OCI-LY3 (cell line): ENCODE results near the gene MPV17L2.

ENCODE experiments used
- H2AFZ ChIP-seq: fragments of 200-600, 300-600 bp; shearing (Covaris generic); 2 replicates; pipeline ENCODE4 v1.6.0; 2014; ENCODE audit warnings: antibody characterized with exemption, low read depth, low read length
- H3K27ac ChIP-seq: fragments of 200-600, 300-600 bp; sonication (generic); 2 replicates; pipeline ENCODE4 v1.5.1; 2014; ENCODE audit warnings: mild to moderate bottlenecking, low read length, moderate library complexity, mixed read lengths
- H3K27me3 ChIP-seq: fragments of 200-600, 300-600 bp; sonication (generic); 2 replicates; pipeline ENCODE4 v1.6.1; 2014; ENCODE audit warnings: low read depth, low read length, mixed read lengths
- H3K36me3 ChIP-seq: fragments of 200-600, 300-600 bp; sonication (generic); replicated peaks from 2 replicates; pipeline ENCODE3; 2014; ENCODE audit warnings: low read depth, low read length, mixed read lengths
- H3K4me1 ChIP-seq: fragments of 300-600, 200-600 bp; sonication (generic); 2 replicates; pipeline ENCODE4 v1.6.1; 2014; ENCODE audit warnings: low read length, mixed read lengths
- H3K4me2 ChIP-seq: fragments of 200-600, 300-600 bp; sonication (generic); 2 replicates; pipeline ENCODE4 v1.6.1; 2014; ENCODE audit warnings: low read length, mixed read lengths
- H3K4me3 ChIP-seq: fragments of 300-600, 200-600 bp; sonication (generic); 2 replicates; pipeline ENCODE4 v1.5.1; 2014; ENCODE audit warnings: antibody characterized with exemption, mild to moderate bottlenecking, low read length, moderate library complexity
- H3K79me2 ChIP-seq: fragments of 300-600, 200-600 bp; shearing (Covaris generic); 2 replicates; pipeline ENCODE4 v1.6.1; 2014; ENCODE audit warnings: mild to moderate bottlenecking, low read length, mixed read lengths
- H3K9ac ChIP-seq: fragments of 300-600, 200-600 bp; shearing (Covaris generic); 2 replicates; pipeline ENCODE4 v1.6.0; 2014; ENCODE audit warnings: mild to moderate bottlenecking, low read length, moderate library complexity
- H3K9me3 ChIP-seq: fragments of 200-600, 300-600 bp; shearing (Covaris generic); 2 replicates; pipeline ENCODE4 v1.6.1; 2014; ENCODE audit warnings: low read length, mixed read lengths; ENCODE audit not compliant: insufficient read depth
- H4K20me1 ChIP-seq: fragments of 200-600, 300-600 bp; sonication (generic); 2 replicates; pipeline ENCODE4 v1.6.1; 2016; ENCODE audit warnings: low read length, mixed read lengths; ENCODE audit not compliant: insufficient read depth
- CTCF ChIP-seq: fragments of 200-600, 300-600 bp; sonication (generic); IDR thresholded peaks from 2 replicates; pipeline ENCODE4 v1.5.1; 2014; ENCODE audit warnings: antibody characterized with exemption, low read length, low read depth
- EZH2phosphoT487 ChIP-seq: fragments of 200-600 bp; shearing (Covaris generic); IDR thresholded peaks from 2 replicates; pipeline ENCODE4 v1.6.1; 2018; ENCODE audit warnings: antibody characterized with exemption, mixed run types, low read depth

Gene MPV17L2

DNA sequence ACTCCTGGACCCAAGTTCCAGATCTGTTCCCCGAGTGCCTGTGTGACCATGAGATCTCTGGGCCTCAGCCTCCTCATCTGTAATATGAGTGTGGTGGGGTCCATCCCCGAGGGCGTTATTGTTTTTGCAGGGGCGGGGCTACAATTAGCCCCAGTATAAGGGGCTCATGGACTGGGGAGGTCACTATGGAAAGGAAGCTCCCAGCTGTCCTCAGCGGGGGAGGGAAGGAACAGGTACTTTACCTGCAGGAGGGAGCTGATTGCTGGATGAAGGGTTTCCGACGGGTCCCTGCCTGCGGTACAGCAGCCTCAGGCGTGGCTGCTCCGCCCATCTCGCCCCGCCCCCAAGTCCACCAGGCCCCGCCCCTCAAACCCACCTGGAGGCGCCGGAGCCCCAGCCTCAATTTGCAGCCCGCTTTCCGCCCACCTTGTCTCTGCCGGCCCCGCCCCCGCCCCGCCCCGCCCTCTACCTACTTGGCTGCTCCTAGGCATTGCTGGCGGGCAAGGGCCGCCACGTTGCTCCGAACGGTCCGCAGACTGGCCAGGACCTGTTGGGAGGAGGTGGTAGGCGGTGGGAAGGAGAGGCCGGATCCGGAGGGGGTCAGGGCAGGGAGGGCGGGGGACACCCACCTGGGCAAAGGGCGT, 27.7 kb downstream of the MPV17L2 start:
- no peak overlapping the region for H3K4me3 ChIP-seq
- no peaks in the 10 kb centered on the region for H3K27me3 ChIP-seq
- no peaks in the 10 kb centered on the region for H3K36me3 ChIP-seq
- no peak overlapping the region for H3K27ac ChIP-seq
- H3K4me2 ChIP-seq: no peak overlapping the region
- no peak overlapping the region for H3K9ac ChIP-seq
- H4K20me1 ChIP-seq: no peaks in the 10 kb centered on the region
- TF ChIP-seq CTCF (no peak), EZH2phosphoT487 (no peak)
- H3K4me1 ChIP-seq: peaks cover 11% of the 10 kb centered on the region
- no peak overlapping the region for H2AFZ ChIP-seq
- H3K9me3 ChIP-seq: no peaks in the 10 kb centered on the region
- H3K79me2 ChIP-seq: no peaks in the 10 kb centered on the region

- H3K4me1 ChIP-seq: peaks cover 11% of the 10 kb centered on the region
- H3K27ac ChIP-seq: no peak overlapping the region
- H3K9ac ChIP-seq: no peak overlapping the region
- no peaks in the 10 kb centered on the region for H3K79me2 ChIP-seq
- no peaks in the 10 kb centered on the region for H3K27me3 ChIP-seq
- no peaks in the 10 kb centered on the region for H3K36me3 ChIP-seq
- no peak overlapping the region for H2AFZ ChIP-seq
- TF ChIP-seq EZH2phosphoT487: no peak
- TF ChIP-seq CTCF: no peak
- no peaks in the 10 kb centered on the region for H4K20me1 ChIP-seq
- H3K4me3 ChIP-seq: no peak overlapping the region
- no peaks in the 10 kb centered on the region for H3K9me3 ChIP-seq
- no peak overlapping the region for H3K4me2 ChIP-seq
These were observed 29.1 kb downstream of the MPV17L2 start for GRCh38 chr19:18221815-18222725.

- H3K36me3 ChIP-seq: no peaks in the 10 kb centered on the region
- H3K4me1 ChIP-seq: peaks cover 11% of the 10 kb centered on the region
- TF ChIP-seq CTCF (no peak), EZH2phosphoT487 (no peak)
- H2AFZ ChIP-seq: no peak overlapping the region
- no peaks in the 10 kb centered on the region for H4K20me1 ChIP-seq
- H3K9me3 ChIP-seq: no peaks in the 10 kb centered on the region
- no peaks in the 10 kb centered on the region for H3K79me2 ChIP-seq
- no peak overlapping the region for H3K27ac ChIP-seq
- H3K4me3 ChIP-seq: no peak overlapping the region
- no peak overlapping the region for H3K9ac ChIP-seq
- no peak overlapping the region for H3K4me2 ChIP-seq
- H3K27me3 ChIP-seq: no peaks in the 10 kb centered on the region
These were observed 31.0 kb downstream of the MPV17L2 start for GRCh38 chr19:18223860-18224524.
